Dendritic cell treated with granulocyte-macrophage colony-stimulating factor and Interleukin-4, amounts not matched to agents 40 ng/mL and 50 ng/mL, for 4 days (primary cell): Measurements from ENCODE around the gene NFIX.
"Not testable (repeated sequence)": the region's sequence is repeated elsewhere in the genome, so short reads cannot be mapped to it uniquely, and the experiment has no call there.

ENCODE experiments used
- H3K27ac Mint-ChIP-seq: one replicate; pipeline ENCODE4 v1.8.0; 2022; ENCODE audit warnings: mild to moderate bottlenecking, mixed read lengths
- H3K27me3 Mint-ChIP-seq: one replicate; pipeline ENCODE4 v1.8.0; 2022; ENCODE audit warnings: mild to moderate bottlenecking, mixed read lengths
- H3K36me3 Mint-ChIP-seq: one replicate; pipeline ENCODE4 v1.8.0; 2022; ENCODE audit warnings: low read depth, mixed read lengths
- H3K4me1 Mint-ChIP-seq: one replicate; pipeline ENCODE4 v1.8.0; 2022; ENCODE audit warnings: low read depth, mixed read lengths
- H3K4me3 Mint-ChIP-seq: one replicate; pipeline ENCODE4 v1.8.0; 2022; ENCODE audit warnings: mild to moderate bottlenecking, moderate library complexity, mixed read lengths
- H3K9me3 Mint-ChIP-seq: one replicate; pipeline ENCODE4 v1.8.0; 2022; ENCODE audit warnings: mixed read lengths
- intact Hi-C: fragments of 100-400 bp; cut with micrococcal nuclease; formaldehyde crosslinking; loops from one replicate; pipeline ENCODE4 v1.15.0; 2022

NFIX gene

GRCh38 chr19:12953799-12954611, 41.3 kb upstream of the NFIX start:
- H3K27ac Mint-ChIP-seq = peak overlapping the region; percentile 80
- H3K36me3 Mint-ChIP-seq = peaks cover 73% of the 10 kb centered on the region
- H3K27me3 Mint-ChIP-seq = no peaks in the 10 kb centered on the region
- intact Hi-C loops = no loop called here
- H3K4me3 Mint-ChIP-seq = no peak overlapping the region
- no peaks in the 10 kb centered on the region for H3K9me3 Mint-ChIP-seq
- H3K4me1 Mint-ChIP-seq = peaks cover 72% of the 10 kb centered on the region

GRCh38 chr19:12954612-12954962, 40.7 kb upstream of the NFIX start:
- intact Hi-C loops = no loop called here
- peaks cover 67% of the 10 kb centered on the region for H3K4me1 Mint-ChIP-seq
- no peaks in the 10 kb centered on the region for H3K9me3 Mint-ChIP-seq
- H3K36me3 Mint-ChIP-seq = peaks cover 67% of the 10 kb centered on the region
- H3K4me3 Mint-ChIP-seq = no peak overlapping the region
- no peaks in the 10 kb centered on the region for H3K27me3 Mint-ChIP-seq
- peak overlapping the region; percentile 80 for H3K27ac Mint-ChIP-seq

GRCh38 chr19:12955575-12955974, 39.7 kb upstream of the NFIX start:
- Mint-ChIP-seq H3K27ac (peak overlapping the region; percentile 80), H3K36me3 (peaks cover 57% of the 10 kb centered on the region), H3K4me3 (peak overlapping the region; percentile 86), H3K4me1 (peaks cover 57% of the 10 kb centered on the region)
- H3K9me3 Mint-ChIP-seq, H3K27me3 Mint-ChIP-seq, intact Hi-C loops: not testable (repeated sequence)

GRCh38 chr19:12955996-12956395, 39.3 kb upstream of the NFIX start:
- intact Hi-C loops = no loop called here
- Mint-ChIP-seq H3K4me1 (peaks cover 55% of the 10 kb centered on the region), H3K36me3 (peaks cover 53% of the 10 kb centered on the region), H3K4me3 (peak overlapping the region; percentile 86), H3K27me3 (no peaks in the 10 kb centered on the region), H3K9me3 (no peaks in the 10 kb centered on the region), H3K27ac (peak overlapping the region; percentile 80)

GRCh38 chr19:12956446-12957388, 38.6 kb upstream of the NFIX start, which contains the start of gene GADD45GIP1:
TSS of gene GADD45GIP1 (minus strand) at chr19:12957223. CDS start at chr19:12957212, 11 bp downstream.
- no peaks in the 10 kb centered on the region for H3K27me3 Mint-ChIP-seq
- H3K4me3 Mint-ChIP-seq = peak within 1 kb of the TSS; percentile 86
- no peaks in the 10 kb centered on the region for H3K9me3 Mint-ChIP-seq
- peak within 1 kb of the TSS; percentile 80 for H3K27ac Mint-ChIP-seq
- H3K4me1 Mint-ChIP-seq = peaks cover 48% of the 10 kb centered on the region
- peaks cover 46% of the 10 kb centered on the region for H3K36me3 Mint-ChIP-seq
- intact Hi-C loops = no loop called here

GRCh38 chr19:12957389-12957952, 37.8 kb upstream of the NFIX start:
- H3K9me3 Mint-ChIP-seq, H3K27me3 Mint-ChIP-seq, intact Hi-C loops: not testable (repeated sequence)
- H3K27ac Mint-ChIP-seq = peak overlapping the region; percentile 80
- H3K4me1 Mint-ChIP-seq = peaks cover 41% of the 10 kb centered on the region
- H3K4me3 Mint-ChIP-seq = peak overlapping the region; percentile 86
- peaks cover 38% of the 10 kb centered on the region for H3K36me3 Mint-ChIP-seq

GRCh38 chr19:12959481-12959880, 35.8 kb upstream of the NFIX start:
- Mint-ChIP-seq H3K4me3 (no peak overlapping the region), H3K9me3 (no peaks in the 10 kb centered on the region), H3K27me3 (peaks cover 3% of the 10 kb centered on the region), H3K36me3 (peaks cover 18% of the 10 kb centered on the region), H3K4me1 (peaks cover 21% of the 10 kb centered on the region), H3K27ac (no peak overlapping the region)
- intact Hi-C loops = no loop called here

GRCh38 chr19:12965017-12965811, 30.1 kb upstream of the NFIX start:
- H3K27ac Mint-ChIP-seq = peak overlapping the region; percentile 73
- H3K36me3 Mint-ChIP-seq = no peaks in the 10 kb centered on the region
- H3K27me3 Mint-ChIP-seq = peaks cover 5% of the 10 kb centered on the region
- H3K4me1 Mint-ChIP-seq = peaks cover 12% of the 10 kb centered on the region
- intact Hi-C loops = loop anchor here (2.0 kb wide), 1 partner anchor 80 kb away; no protein-coding TSS in a partner anchor
- H3K4me3 Mint-ChIP-seq = peak overlapping the region; percentile 87
- H3K9me3 Mint-ChIP-seq = no peaks in the 10 kb centered on the region

GRCh38 chr19:12965812-12966135, 29.5 kb upstream of the NFIX start:
- Mint-ChIP-seq H3K27me3 (peaks cover 6% of the 10 kb centered on the region), H3K27ac (no peak overlapping the region), H3K4me3 (no peak overlapping the region), H3K9me3 (no peaks in the 10 kb centered on the region), H3K4me1 (peaks cover 12% of the 10 kb centered on the region), H3K36me3 (no peaks in the 10 kb centered on the region)
- intact Hi-C loops = loop anchor here (2.0 kb wide), 1 partner anchor 81 kb away; no protein-coding TSS in a partner anchor

- no peaks in the 10 kb centered on the region for H3K9me3 Mint-ChIP-seq
- no peaks in the 10 kb centered on the region for H3K36me3 Mint-ChIP-seq
Measured at GRCh38 chr19:12967907-12968306, 27.4 kb upstream of the NFIX start.

GRCh38 chr19:12969292-12969988, 25.8 kb upstream of the NFIX start, which contains the start of gene DAND5:
TSS of gene DAND5 (plus strand) at chr19:12969576. CDS start at chr19:12969661, 85 bp downstream.
- Mint-ChIP-seq H3K4me3 (no peak within 1 kb of the TSS), H3K27me3 (peaks cover 4% of the 10 kb centered on the region), H3K4me1 (peaks cover 12% of the 10 kb centered on the region), H3K27ac (no peak within 1 kb of the TSS), H3K36me3 (no peaks in the 10 kb centered on the region), H3K9me3 (no peaks in the 10 kb centered on the region)
- intact Hi-C loops = no loop called here

More at GRCh38 chr19:12967907-12968306, 27.4 kb upstream of the NFIX start:
- peaks cover 4% of the 10 kb centered on the region for H3K27me3 Mint-ChIP-seq
- H3K4me3 Mint-ChIP-seq = no peak overlapping the region
- intact Hi-C loops = no loop called here
- peaks cover 12% of the 10 kb centered on the region for H3K4me1 Mint-ChIP-seq
- no peak overlapping the region for H3K27ac Mint-ChIP-seq

GRCh38 chr19:12970070-12970820, 25.0 kb upstream of the NFIX start:
- H3K27ac Mint-ChIP-seq = no peak overlapping the region
- H3K36me3 Mint-ChIP-seq = no peaks in the 10 kb centered on the region
- H3K27me3 Mint-ChIP-seq = peaks cover 5% of the 10 kb centered on the region
- intact Hi-C loops = no loop called here
- peaks cover 6% of the 10 kb centered on the region for H3K4me1 Mint-ChIP-seq
- H3K9me3 Mint-ChIP-seq = no peaks in the 10 kb centered on the region
- H3K4me3 Mint-ChIP-seq = no peak overlapping the region
